CD14-positive monocyte (primary cell): Measurements from ENCODE around the gene POLR3E. TPM values are rescaled to one million over a fixed set of nuclear protein-coding genes. Genes with fewer than 3 reads are reported as not detected.

Experiments
- DNase-seq, 3 donors: peaks; one replicate each; pipeline ENCODE4 v3.0.0-alpha.2; 2011 to 2022
- H2AFZ ChIP-seq: 2 replicates; pipeline ENCODE4 v1.6.0; 2012; ENCODE audit warnings: mild to moderate bottlenecking, low read depth, low read length, inconsistent platforms; ENCODE audit not compliant: insufficient read depth, poor library complexity, severe bottlenecking
- H3K27ac ChIP-seq, 2 donors: 1 replicate in 1 of 2; 2 replicates in 1 of 2; pipeline ENCODE4 v1.5.1; 2012 to 2013; ENCODE audit warnings: low read length in 2 of 2, control low read depth in 1 of 2, inconsistent platforms in 1 of 2, low read depth in 1 of 2, mild to moderate bottlenecking in 1 of 2
- H3K27me3 ChIP-seq, 2 donors: one replicate each; pipeline versions ENCODE4 v1.6.0 to v1.6.1; 2011 to 2013; ENCODE audit warnings: low read length in 2 of 2; ENCODE audit not compliant: control insufficient read depth in 2 of 2, insufficient read depth in 2 of 2
- H3K36me3 ChIP-seq, 2 donors: replicated peaks in 1 of 2; 1 replicate in 1 of 2; 2 replicates in 1 of 2; pipeline versions ENCODE4 v1.5.1 to v1.6.1; 2012 to 2013; ENCODE audit warnings: low read length in 2 of 2, control low read depth in 1 of 2, inconsistent platforms in 1 of 2, mild to moderate bottlenecking in 1 of 2; ENCODE audit not compliant: insufficient read depth in 2 of 2, control insufficient read depth in 1 of 2
- H3K4me1 ChIP-seq, 2 donors: 1 replicate in 1 of 2; 2 replicates in 1 of 2; pipeline versions ENCODE4 v1.5.1 to v1.6.1; 2012 to 2013; ENCODE audit warnings: low read length in 2 of 2, control low read depth in 1 of 2, inconsistent platforms in 1 of 2, mild to moderate bottlenecking in 1 of 2, moderate library complexity in 1 of 2; ENCODE audit not compliant: insufficient read depth in 2 of 2, control insufficient read depth in 1 of 2
- H3K4me2 ChIP-seq: replicated peaks from 2 replicates; pipeline ENCODE3; 2012; ENCODE audit warnings: low read length, moderate library complexity, mild to moderate bottlenecking; ENCODE audit not compliant: poor library complexity, severe bottlenecking; ENCODE audit errors: extremely low read depth
- H3K4me3 ChIP-seq, 3 experiments: fragments of 200-600 bp in 1 of 3; sonication (generic) in 1 of 3; replicated peaks in 1 of 3; 1 replicate in 2 of 3; 2 replicates in 1 of 3; pipeline ENCODE4 v1.5.1; 2011 to 2013; ENCODE audit warnings: low read length in 3 of 3, mild to moderate bottlenecking in 3 of 3, control low read depth in 2 of 3, low read depth in 2 of 3, inconsistent platforms in 1 of 3, moderate library complexity in 1 of 3
- H3K79me2 ChIP-seq: 2 replicates; pipeline ENCODE4 v1.6.0; 2012; ENCODE audit warnings: mild to moderate bottlenecking, control low read depth, inconsistent platforms, low read length, moderate library complexity; ENCODE audit not compliant: insufficient read depth
- H3K9ac ChIP-seq: 2 replicates; pipeline ENCODE4 v1.6.0; 2017; ENCODE audit warnings: low read length, mild to moderate bottlenecking; ENCODE audit not compliant: insufficient read depth, poor library complexity, severe bottlenecking
- H3K9me3 ChIP-seq, 2 donors: replicated peaks in 1 of 2; 1 replicate in 1 of 2; 2 replicates in 1 of 2; pipeline versions ENCODE4 v1.5.1 to v1.6.1; 2012 to 2013; ENCODE audit warnings: low read length in 2 of 2, control low read depth in 1 of 2; ENCODE audit not compliant: control insufficient read depth in 1 of 2, insufficient read depth in 1 of 2
- H4K20me1 ChIP-seq: 2 replicates; pipeline ENCODE4 v1.6.0; 2012; ENCODE audit warnings: mild to moderate bottlenecking, low read length, control low read depth, moderate library complexity; ENCODE audit not compliant: insufficient read depth
- H3K27ac Mint-ChIP-seq, 7 donors: one replicate each; pipeline ENCODE4 v1.8.0; 2020; ENCODE audit warnings: mild to moderate bottlenecking in 7 of 7, mixed read lengths in 7 of 7, moderate library complexity in 6 of 7, inconsistent platforms in 2 of 7
- H3K27me3 Mint-ChIP-seq, 3 donors: one replicate each; pipeline ENCODE4 v1.8.0; 2021 to 2022; ENCODE audit warnings: low read depth in 3 of 3, mild to moderate bottlenecking in 3 of 3, mixed read lengths in 3 of 3, moderate library complexity in 3 of 3, inconsistent platforms in 1 of 3
- H3K36me3 Mint-ChIP-seq, 2 donors: one replicate each; pipeline ENCODE4 v1.8.0; 2020; ENCODE audit warnings: mixed read lengths in 2 of 2, inconsistent platforms in 1 of 2, mild to moderate bottlenecking in 1 of 2
- H3K4me1 Mint-ChIP-seq: one replicate; pipeline ENCODE4 v1.8.0; 2020; ENCODE audit warnings: mild to moderate bottlenecking, mixed read lengths
- H3K4me3 Mint-ChIP-seq, 2 donors: one replicate each; pipeline ENCODE4 v1.8.0; 2020; ENCODE audit warnings: mild to moderate bottlenecking in 2 of 2, mixed read lengths in 2 of 2, moderate library complexity in 1 of 2
- H3K9me3 Mint-ChIP-seq, 7 donors: one replicate each; pipeline ENCODE4 v1.8.0; 2020 to 2022; ENCODE audit warnings: mixed read lengths in 7 of 7, mild to moderate bottlenecking in 6 of 7, moderate library complexity in 6 of 7, inconsistent platforms in 2 of 7
- CTCF ChIP-seq: fragments of 200-600 bp; IDR thresholded peaks from one replicate; pipeline ENCODE4 v1.8.0; 2022; ENCODE audit warnings: antibody characterized with exemption, mild to moderate bottlenecking
- WGBS: methylation state at CpG from one replicate; pipeline ENCODE4 v1.1.5; 2013; ENCODE audit warnings: missing lambda C conversion rate; ENCODE audit not compliant: insufficient coverage; 5-methylcytosine and 5-hydroxymethylcytosine counted together
- intact Hi-C, 2 donors: fragments of 100-400 bp; cut with micrococcal nuclease; formaldehyde crosslinking; loops; one replicate each; pipeline versions ENCODE4 v1.15.0 to v1.15.1; 2023
- polyA plus RNA-seq, 3 donors: library from polyadenylated mRNA; depleted of rRNA in 1 of 3; unstranded in 2 of 3; stranded (reverse) in 1 of 3; fragments of 300-500 nt in 2 of 3; fragments of >200 nt in 1 of 3; fragmentation: Illumina TruSeq in 2 of 3; gene quantifications; 1 replicate in 2 of 3; 2 replicates in 1 of 3; pipeline ENCODE4 v1.2.3, GENCODE V29; 2012 to 2021

Gene POLR3E
- polyA plus RNA-seq, 3 donors: 4.1 to 34.6 (median 5.7) TPM

GRCh38 chr16:22357635-22357971 lies 60.4 kb downstream of the POLR3E start:
- peaks cover 30% of the 10 kb centered on the region for H3K4me1 Mint-ChIP-seq
- no peaks in the 10 kb centered on the region for H3K79me2 ChIP-seq
- no peak for TF ChIP-seq CTCF
- no peaks in the 10 kb centered on the region for H3K9me3 ChIP-seq
- H3K4me3 ChIP-seq: no peak overlapping the region
- no peak overlapping the region for H2AFZ ChIP-seq
- no peaks in the 10 kb centered on the region for H3K9me3 Mint-ChIP-seq
- DNase-seq: no peak
- peaks cover 2 to 5% of the 10 kb centered on the region in 2 donors for H3K36me3 ChIP-seq
- H3K9ac ChIP-seq: no peak overlapping the region
- H3K4me2 ChIP-seq: no peak overlapping the region
- intact Hi-C loops: no loop called here
- peak overlapping the region in 1 of 7 donors; percentile 37 for H3K27ac Mint-ChIP-seq
- no peaks in the 10 kb centered on the region for H3K27me3 ChIP-seq
- no peak overlapping the region for H3K27ac ChIP-seq
- WGBS: no CpG with 5 or more reads among the region's 1 CpG
- no peak overlapping the region for H3K4me3 Mint-ChIP-seq
- H4K20me1 ChIP-seq: no peaks in the 10 kb centered on the region
- no peaks in the 10 kb centered on the region for H3K27me3 Mint-ChIP-seq
- H3K36me3 Mint-ChIP-seq: peaks cover 7 to 9% of the 10 kb centered on the region in 2 donors
- peaks cover 28 to 33% of the 10 kb centered on the region in 2 donors for H3K4me1 ChIP-seq

DNA sequence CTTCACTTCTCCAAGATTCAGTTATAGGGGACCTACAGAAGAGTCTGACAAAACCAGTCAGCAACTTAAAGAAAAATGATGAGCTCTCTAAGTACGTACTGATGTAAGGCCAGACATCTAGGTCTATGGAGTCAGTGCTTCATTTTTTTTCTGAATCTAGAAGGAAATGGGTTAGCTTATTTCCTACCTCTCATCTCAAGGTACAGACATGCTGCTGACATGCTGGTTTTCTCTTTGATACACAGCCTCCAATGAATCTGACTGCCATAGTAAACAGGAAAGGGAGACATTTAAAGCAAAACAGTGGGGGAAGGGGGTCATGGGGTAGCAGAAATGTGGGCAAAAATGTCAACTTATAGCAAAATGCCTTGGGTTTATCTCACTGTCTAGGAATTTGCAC lies 60.8 kb downstream of the POLR3E start:
- intact Hi-C loops: no loop called here
- H2AFZ ChIP-seq: no peak overlapping the region
- TF ChIP-seq CTCF: no peak
- no peaks in the 10 kb centered on the region for H3K9me3 ChIP-seq
- no peak overlapping the region for H3K4me3 Mint-ChIP-seq
- no peaks in the 10 kb centered on the region for H3K27me3 ChIP-seq
- peaks cover 24 to 29% of the 10 kb centered on the region in 2 donors for H3K4me1 ChIP-seq
- DNase-seq: no peak
- peaks cover 3 to 9% of the 10 kb centered on the region in 2 donors for H3K36me3 ChIP-seq
- WGBS: no CpG with 5 or more reads among the region's 1 CpG
- H3K36me3 Mint-ChIP-seq: peaks cover 11 to 13% of the 10 kb centered on the region in 2 donors
- no peaks in the 10 kb centered on the region for H3K79me2 ChIP-seq
- no peak overlapping the region for H3K4me2 ChIP-seq
- no peaks in the 10 kb centered on the region for H3K9me3 Mint-ChIP-seq
- H3K27ac ChIP-seq: no peak overlapping the region
- H3K4me1 Mint-ChIP-seq: peaks cover 26% of the 10 kb centered on the region
- H4K20me1 ChIP-seq: no peaks in the 10 kb centered on the region
- no peak overlapping the region for H3K9ac ChIP-seq
- H3K4me3 ChIP-seq: no peak overlapping the region
- H3K27ac Mint-ChIP-seq: no peak overlapping the region
- H3K27me3 Mint-ChIP-seq: no peaks in the 10 kb centered on the region
